GM12875 (cell line): ENCODE measurements around the gene PCMTD2.
"Not testable (repeated sequence)": the region's sequence is repeated elsewhere in the genome, so short reads cannot be mapped to it uniquely, and the experiment has no call there.

Experiments
- H3K4me3 ChIP-seq: one replicate; pipeline ENCODE4 v1.5.1; 2011; ENCODE audit warnings: low read depth, low read length, control low read depth
- CTCF ChIP-seq: IDR thresholded peaks from 2 replicates; pipeline ENCODE4 v1.5.1; 2011; ENCODE audit warnings: low read depth, mild to moderate bottlenecking, control low read depth, inconsistent platforms, low read length, moderate library complexity, borderline replicate concordance; ENCODE audit not compliant: insufficient read depth

PCMTD2 gene

GRCh38 chr20:64229507-64230061 lies 26.0 kb upstream of the PCMTD2 start:
- TF ChIP-seq CTCF: no peak
- H3K4me3 ChIP-seq: no peak overlapping the region

GRCh38 chr20:64230461-64231145 lies 24.9 kb upstream of the PCMTD2 start:
- no peak overlapping the region for H3K4me3 ChIP-seq
- no peak for TF ChIP-seq CTCF

GRCh38 chr20:64231621-64232550 lies 23.7 kb upstream of the PCMTD2 start:
- TF ChIP-seq CTCF: no peak

DNA sequence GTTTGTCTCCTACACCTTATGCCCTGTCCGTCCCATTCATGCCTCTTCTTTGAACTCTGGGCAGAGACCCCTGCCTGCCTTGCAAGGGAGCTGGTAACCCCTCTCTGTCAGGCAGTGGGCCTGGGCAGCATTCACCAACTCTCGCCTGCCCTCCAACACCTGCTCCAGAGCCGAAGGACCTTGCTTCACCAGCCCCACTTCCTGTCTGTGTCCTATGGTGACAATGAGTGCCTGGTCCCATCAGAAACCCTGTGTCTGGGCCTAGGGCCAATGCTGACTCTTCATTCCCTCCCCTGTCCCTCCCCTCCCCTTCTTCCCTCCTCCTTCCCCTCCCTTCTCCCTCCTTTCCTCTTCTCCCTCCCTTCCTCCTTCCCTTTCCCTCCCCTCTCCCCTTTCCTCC lies 22.8 kb upstream of the PCMTD2 start:
- no peak overlapping the region for H3K4me3 ChIP-seq
- no peak for TF ChIP-seq CTCF

More at GRCh38 chr20:64231621-64232550, 23.7 kb upstream of the PCMTD2 start:
- no peak overlapping the region for H3K4me3 ChIP-seq

- no peak overlapping the region for H3K4me3 ChIP-seq
- TF ChIP-seq CTCF: no peak
Measured at GRCh38 chr20:64233725-64234124, 21.8 kb upstream of the PCMTD2 start.

- no peak overlapping the region for H3K4me3 ChIP-seq
- TF ChIP-seq CTCF: no peak
Measured at GRCh38 chr20:64234291-64234791, 21.2 kb upstream of the PCMTD2 start.

GRCh38 chr20:64234921-64235565 lies 20.5 kb upstream of the PCMTD2 start:
- not testable (repeated sequence) for H3K4me3 ChIP-seq
